HG03432 (cell line): ENCODE measurements around the gene PIEZO1.

ENCODE experiments used
- ATAC-seq: cut with Tn5 transposase; IDR thresholded peaks from one replicate; pipeline ENCODE4 v1.9.1; 2021; ENCODE audit warnings: mild to moderate bottlenecking, moderate library complexity; ENCODE audit not compliant: unreplicated experiment

The PIEZO1 gene

DNA sequence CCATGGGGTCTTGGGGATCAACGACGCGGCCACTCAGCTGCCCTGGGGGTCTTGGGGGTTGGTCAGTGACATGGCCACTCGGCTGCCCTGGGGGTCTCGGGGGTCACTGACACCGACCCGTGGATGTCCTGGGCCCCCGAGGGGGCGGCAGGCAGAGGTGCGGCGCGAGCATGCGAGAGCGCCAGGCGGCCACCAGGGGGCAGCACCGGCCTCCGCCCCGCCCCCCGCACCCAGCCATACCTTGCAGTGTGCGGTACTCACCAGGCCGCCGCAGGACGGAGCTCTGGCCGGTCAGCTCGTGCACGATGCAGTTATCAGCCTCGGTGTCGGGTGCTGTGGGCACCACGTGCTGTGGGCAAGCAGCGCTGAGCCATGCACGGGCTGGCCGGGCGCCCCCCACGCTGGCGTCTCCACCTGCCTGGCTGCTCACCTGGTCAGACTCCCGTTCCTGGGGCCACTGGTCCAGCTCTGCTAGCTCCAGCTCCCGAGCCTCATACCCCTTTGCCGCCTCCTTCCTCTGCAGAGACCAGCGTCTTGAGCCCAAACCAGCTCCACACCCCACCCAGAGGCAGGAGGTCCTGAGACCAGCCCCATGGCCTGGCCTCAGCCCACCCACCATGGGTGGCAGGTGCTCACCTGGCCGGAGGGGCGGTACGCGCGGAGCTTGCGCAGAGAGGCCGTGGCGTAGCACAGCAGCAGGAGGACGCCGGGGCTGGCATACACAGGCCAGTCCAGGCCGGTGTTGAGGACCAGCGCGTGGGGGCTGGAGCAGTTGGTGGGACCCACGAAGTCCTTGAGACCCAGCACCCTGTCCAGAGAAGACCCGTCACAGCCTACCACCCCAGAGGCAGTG lies 47.5 kb downstream of the PIEZO1 start:
- ATAC-seq: no peak

DNA sequence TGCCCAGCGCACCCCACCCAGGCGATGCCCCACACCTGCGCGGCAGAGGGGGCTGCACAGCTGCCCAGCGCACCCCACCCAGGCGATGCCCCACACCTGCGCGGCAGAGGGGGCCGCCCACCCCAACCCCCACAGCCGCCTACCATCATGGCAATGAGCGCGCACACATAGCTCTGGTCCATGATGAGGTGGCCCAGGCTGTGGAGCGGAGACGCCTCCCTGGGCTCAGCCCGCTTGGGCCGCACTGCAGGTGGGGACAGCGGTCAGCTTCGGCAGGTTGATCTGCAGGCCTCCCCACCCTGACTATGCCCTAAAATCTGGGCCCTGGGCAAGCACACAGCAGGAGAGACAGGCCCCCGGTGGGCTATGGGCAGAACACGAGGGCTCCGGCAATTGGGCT lies 48.5 kb downstream of the PIEZO1 start:
- no peak for ATAC-seq

- ATAC-seq: no peak
Measured at GRCh38 chr16:88736088-88736487, 48.9 kb downstream of the PIEZO1 start.

DNA sequence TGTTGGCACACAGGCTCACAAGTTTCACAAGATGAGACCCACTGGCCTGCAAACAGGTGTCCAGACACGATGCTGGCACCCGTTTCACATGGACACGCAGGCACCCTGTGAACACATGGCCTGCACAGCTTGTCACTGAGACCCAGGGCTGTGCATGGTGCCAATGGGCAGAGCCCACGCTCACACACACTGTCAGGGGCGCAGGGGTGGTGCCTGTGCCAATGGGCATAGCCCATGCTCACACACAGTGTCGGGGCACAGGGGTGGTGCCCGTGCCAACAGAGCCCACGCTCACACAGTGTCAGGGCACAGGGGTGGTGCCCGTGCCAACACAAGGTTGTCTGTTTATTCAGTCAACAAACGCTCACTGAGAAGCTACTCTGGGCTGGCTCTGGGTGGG lies 49.4 kb downstream of the PIEZO1 start:
- ATAC-seq: no peak

- no peak for ATAC-seq
Measured at GRCh38 chr16:88735121-88735520, 49.9 kb downstream of the PIEZO1 start.

DNA sequence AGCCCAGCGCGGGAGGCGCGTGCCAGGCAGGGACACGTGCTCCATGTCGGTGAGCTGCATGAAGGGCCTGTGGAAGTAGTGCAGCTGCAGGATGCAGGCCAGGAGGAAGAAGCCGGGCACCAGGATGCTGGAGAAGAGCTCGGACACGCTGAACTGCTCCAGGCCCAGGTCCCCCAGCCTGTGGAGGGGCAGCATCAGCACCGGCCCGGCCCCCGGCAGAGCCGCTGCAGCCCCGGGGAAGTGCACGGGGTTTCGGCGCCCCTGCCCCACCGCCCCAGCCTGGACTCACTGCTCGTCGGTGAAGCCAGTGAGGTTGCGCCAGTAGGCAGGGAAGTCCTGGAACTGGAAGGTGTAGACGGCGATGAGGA lies 50.7 kb downstream of the PIEZO1 start:
- ATAC-seq: no peak

DNA sequence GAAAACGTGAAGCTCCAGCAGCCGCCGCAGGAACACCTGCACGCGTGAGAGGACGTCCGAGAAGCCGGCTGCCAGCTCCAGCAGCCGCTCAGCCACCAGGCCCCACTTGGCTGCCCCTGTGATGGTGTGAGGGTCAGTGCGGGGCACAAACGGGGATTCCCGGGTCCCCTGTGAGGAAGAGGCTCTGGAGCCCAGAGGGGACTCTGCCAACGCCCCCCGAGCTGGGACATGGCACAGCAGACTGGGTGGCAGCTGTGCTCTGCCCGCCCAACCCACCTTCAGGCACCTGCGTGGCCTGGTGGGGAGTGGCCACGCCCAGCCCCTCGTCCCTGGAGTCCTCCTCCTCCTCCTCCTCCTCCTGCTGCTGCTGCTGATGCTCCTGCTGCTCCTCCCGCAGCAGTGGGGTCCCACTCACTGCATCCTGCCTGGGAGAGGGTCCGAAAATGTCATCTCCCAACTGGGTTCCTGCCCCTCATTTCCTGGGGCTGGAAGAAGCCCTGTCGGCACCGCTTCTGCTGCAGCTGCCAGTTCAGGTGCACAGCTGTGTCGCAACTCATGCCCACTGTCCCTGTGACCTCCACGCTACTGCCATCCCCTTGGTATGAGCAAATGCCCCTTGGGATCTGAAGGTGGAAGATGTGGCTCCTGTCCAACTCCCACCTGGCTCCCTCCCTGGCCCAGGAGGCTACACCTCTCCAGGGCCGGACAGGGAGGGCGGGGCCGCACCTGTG lies 51.2 kb downstream of the PIEZO1 start:
- ATAC-seq: no peak

DNA sequence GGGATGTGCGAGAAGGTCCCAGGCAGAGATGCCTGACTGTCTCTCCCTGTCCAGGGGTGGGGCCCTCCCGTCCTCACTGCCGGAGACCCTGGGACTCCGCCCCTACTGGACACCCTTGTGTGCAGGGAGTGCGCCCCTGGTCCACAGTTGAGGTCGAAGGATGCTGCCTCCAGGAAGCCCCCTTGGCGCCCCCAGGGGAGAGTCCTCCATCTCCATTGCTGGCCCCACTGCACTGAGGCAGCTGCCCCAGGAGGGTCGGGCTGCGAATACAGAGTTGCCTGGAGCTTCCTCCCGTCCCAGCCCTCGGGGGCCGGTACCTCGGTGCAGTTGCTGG lies 52.1 kb downstream of the PIEZO1 start:
- no peak for ATAC-seq

- no peak for ATAC-seq
Measured at GRCh38 chr16:88732172-88732960, 52.7 kb downstream of the PIEZO1 start.

DNA sequence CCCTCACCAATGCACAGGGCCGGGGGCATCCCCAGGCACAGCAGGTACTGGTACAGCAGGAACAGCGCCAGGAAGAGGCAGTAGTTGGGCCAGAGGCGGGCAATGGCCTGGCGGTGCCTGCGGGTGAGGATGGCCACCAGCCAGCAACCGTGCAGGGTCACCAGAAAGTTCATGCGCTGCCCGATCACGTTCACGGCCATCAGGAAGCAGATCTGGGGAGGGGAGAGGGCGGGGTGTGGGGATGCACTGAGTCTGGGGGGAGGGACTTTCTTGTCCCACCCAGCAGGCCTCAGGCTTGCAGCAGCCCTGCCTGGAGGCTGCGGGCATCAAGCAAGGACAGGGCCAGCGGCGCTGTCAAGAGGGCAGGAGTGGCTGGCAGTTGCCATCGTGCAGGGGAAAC lies 53.3 kb downstream of the PIEZO1 start:
- no peak for ATAC-seq

GRCh38 chr16:88730632-88731607 lies 54.1 kb downstream of the PIEZO1 start:
- ATAC-seq: no peak

- no peak for ATAC-seq
Measured at GRCh38 chr16:88727871-88728270, 57.1 kb downstream of the PIEZO1 start.

- no peak for ATAC-seq
Measured at GRCh38 chr16:88726981-88727380, 58.0 kb downstream of the PIEZO1 start.

DNA sequence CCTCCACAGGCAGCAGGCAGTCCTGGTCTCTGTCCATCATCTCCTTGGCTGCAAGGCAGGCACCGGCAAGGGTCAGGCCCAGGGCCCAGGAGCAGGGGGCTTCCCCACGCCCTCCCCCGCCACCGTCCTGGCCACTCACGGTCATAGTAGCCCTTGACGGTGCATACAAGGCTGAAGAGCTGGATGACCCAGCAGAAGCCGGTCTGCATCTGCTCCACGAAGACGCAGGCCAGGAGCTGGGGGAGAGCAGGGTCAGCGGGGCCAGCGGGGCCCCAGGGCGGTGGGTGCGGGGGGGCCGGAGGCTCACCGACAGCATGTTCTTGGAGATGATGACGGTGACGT lies 58.6 kb downstream of the PIEZO1 start:
- ATAC-seq: no peak

DNA sequence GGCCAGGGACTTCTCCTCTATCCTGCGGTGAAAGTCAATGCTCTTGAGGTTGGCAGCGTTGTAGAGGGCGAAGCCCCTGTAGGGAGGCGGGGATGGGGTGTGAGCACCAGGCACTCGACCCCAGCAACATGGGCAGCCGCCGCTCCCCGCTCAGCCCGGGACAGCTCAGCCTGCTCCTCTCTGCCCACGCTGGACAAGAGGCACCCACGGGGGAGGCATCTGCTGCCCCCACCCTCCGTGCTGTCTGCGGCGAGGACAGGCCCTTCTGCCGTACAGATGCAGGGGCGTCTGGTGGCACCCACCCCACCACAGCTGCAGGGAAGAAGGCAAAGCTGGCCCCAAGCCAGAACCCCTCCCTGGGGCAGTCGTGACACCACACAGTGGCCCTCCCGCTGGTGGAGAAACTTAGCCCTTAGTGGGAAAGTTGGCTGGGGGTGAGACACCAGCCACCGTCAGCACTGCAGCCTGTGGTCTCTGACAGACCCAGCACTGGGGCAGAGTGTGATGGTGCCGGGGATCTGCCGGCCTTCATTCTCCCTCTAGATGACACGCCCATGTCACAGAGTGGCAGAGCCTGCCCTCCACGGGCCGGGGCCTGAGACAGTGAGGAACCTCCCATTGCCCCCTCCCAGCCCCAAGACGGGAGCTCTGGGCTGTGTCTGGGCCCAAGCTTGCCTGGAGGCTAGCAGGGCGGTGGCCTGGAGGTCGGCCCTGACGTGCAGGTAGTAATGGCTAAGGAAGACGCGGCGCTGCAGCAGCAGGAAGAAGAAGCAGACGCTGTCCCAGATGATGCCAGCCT lies 59.2 kb downstream of the PIEZO1 start:
- ATAC-seq: no peak

DNA sequence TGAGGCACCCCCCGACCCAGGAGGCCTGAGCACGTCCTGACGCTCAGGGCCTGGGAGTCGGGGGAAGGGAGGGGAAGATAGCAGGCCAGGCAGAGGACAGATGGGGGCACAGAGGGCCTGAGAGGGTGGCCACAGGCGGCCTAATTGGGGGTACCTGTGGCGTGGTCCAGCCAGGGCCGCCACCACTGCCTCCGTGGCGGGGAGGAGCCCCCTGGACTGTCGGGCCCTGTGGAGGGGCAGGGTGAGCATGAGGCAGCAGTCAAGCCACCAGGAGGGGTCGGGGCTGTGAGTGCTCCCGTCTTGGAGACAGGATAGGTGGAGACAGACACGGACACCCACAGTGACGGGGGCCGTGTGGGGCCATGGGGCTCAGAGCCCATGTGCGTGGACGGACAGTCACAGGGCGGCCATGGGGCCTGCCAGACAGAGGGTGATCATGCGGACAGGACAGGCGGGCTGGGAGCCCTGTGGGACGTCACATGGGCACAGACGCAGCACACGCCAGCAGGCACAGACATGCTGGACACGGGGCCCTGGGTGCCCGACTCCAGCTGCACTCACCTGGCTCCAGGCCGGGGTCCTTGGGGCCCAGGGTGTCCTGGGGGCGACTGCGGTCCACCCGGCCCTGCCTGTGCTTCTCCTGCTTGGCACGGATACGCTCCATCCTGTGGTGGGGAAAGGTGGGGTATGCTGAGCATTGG lies 60.0 kb downstream of the PIEZO1 start:
- no peak for ATAC-seq

- ATAC-seq: no peak
Measured at GRCh38 chr16:88723911-88724310, 61.1 kb downstream of the PIEZO1 start.

GRCh38 chr16:88723507-88723887 lies 61.5 kb downstream of the PIEZO1 start:
- ATAC-seq: no peak

GRCh38 chr16:88722784-88723506 lies 62.1 kb downstream of the PIEZO1 start:
- ATAC-seq: no peak
